ENCODE data around the gene AURKA.

AURKA gene

GRCh38 chr20:56389807-56390206 lies 2.2 kb downstream of the AURKA start:
- no peak for DNase-seq

DNA sequence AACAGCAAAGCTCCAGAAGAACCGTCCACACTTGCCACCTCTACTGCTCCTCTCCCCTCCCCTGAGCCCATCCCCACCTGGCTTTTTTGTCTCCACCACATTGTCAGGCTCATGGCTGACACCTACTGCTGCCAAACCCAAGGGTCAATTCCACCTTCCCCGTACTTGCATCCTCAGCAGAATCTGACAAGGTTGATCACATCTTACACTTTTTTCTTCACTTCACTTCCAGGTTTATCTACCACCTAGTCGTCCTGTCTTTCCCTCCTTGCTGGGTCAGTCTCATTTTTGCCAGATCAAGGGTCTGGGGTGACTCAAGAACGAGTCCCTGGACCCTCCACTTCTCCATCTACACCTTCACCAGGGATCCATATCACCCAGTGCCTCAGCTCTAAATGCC lies 3.1 kb downstream of the AURKA start:
- DNase-seq, result no peak

- DNase-seq, result no peak
These were observed 5.8 kb downstream of the AURKA start for GRCh38 chr20:56386219-56386618.

DNA sequence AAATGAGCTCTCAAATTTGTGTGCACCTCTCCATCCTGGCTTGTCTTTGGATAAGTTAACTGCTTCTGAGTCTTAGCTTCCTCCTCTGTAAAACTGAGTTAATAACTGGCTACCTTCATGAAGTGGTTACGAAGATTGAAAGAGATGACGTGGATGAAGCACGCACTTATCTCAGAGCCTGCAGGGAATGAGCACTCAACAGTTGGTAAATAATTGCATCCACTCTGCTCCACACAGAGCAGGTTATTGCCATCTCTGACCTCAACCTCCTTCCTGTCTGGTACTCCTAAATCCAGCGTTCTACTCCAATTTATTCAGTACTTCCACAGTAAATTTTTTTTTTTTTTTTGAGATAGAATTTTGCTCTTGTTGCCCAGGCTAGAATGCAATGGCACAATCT lies 6.9 kb downstream of the AURKA start:
- no peak for DNase-seq

DNA sequence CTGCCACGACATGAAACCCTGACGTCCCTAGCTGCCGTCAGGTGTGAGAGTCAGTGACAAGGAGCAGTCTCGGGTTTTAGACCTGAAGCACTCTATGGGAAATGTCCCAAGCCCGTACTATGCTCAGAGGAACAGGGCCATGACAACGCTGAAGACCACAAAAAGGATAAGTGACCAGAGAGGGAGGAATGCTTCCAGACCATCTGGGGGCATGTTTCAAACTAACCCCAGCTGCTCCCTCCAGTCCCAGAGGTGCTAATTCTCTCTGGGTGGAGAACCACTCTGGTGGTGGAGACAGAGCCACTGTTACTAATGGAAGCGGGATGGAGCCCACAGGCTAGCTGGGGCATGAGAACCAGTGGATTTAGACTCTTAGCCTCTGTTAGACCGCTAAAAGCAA lies 8.7 kb downstream of the AURKA start:
- DNase-seq, result no peak

GRCh38 chr20:56382696-56383095 lies 9.3 kb downstream of the AURKA start:
- no peak for DNase-seq

DNA sequence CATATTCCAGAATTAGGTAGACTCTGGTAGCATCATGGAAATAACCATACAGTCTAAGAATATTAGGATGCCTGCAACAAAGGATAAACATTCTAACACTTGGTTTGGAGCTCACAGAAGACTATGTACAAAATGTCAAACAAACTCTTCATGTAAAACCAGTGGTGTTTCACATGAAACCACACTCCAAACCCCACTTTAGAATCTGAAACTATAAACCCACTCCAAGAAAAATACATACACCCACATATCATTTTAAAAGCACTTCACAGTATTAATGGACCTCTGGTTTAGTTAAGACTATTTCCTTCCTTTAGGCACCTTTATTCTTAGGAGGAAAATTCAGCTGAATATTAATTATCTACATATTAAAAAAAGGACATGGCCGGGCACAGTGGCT lies 10.5 kb downstream of the AURKA start:
- DNase-seq, result no peak

DNA sequence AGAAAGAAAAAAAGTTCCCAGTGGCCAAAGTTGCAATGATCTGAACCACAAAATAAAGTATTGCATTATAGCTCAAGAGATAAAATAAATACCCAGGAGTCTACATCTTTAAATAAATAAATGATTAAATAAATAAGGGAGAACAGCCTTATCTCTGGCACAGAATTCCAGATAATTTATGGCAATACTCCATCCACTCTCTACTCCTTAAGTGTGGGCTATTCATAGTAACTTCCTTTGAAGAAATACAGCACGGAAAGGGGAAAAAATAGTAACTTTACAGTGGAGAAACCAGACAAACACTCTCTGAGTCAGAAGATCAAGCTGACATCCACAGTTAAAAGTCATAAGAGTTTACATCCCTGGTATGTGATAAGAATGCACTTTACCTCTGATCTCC lies 11.6 kb downstream of the AURKA start:
- DNase-seq, result no peak

- no peak for DNase-seq
These were observed 13.6 kb downstream of the AURKA start for GRCh38 chr20:56378386-56378785.

- no peak for DNase-seq
These were observed 15.7 kb downstream of the AURKA start for GRCh38 chr20:56376331-56376730.

DNA sequence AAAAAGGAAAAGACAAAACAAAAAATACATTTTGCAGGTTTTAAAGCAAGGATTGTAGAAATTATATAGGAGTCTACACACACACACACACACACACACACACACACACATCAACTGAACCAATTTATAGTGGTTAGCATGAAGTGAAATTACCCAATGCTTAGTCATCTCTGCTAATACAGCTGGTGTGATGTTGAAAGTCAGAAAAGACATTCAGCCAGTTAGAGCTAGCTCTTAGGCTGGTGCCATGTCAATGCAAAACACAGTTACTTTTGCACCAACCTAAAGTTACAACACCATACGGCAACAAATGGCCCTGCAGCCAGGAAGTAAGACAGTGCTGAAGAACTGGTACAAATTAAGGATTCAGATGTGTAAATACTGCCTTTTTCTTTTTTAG lies 18.1 kb downstream of the AURKA start:
- no peak for DNase-seq

DNA sequence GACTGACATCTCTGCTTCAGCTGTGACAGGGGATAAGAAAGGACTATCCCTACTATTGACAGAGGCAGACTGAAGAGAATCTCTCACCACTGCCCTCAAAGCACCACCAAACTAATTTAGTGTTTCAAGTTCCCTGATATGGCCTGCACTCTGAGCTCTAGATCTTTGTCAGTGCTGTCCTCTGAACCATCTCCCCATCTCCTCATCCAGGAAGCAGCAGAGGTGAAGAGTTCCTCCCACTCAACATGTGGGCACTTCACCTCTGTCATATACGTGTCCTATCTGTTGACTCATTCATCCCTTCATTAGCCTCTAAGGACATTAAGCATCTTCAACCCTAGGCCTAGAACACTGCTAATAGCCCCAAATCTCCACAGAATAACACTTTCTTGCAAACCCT lies 19.2 kb downstream of the AURKA start:
- DNase-seq, result no peak

- DNase-seq, result no peak
These were observed 20.0 kb downstream of the AURKA start for GRCh38 chr20:56371977-56372376.

GRCh38 chr20:56369179-56369578 lies 22.8 kb downstream of the AURKA start:
- no peak for DNase-seq

GRCh38 chr20:56368351-56369134 lies 23.5 kb downstream of the AURKA start:
- no peak for DNase-seq

GRCh38 chr20:56363491-56363890 lies 28.5 kb downstream of the AURKA start:
- DNase-seq, result no peak

- DNase-seq, result no peak
These were observed 29.1 kb downstream of the AURKA start for GRCh38 chr20:56362833-56363413.

GRCh38 chr20:56361900-56362299 lies 30.1 kb downstream of the AURKA start:
- no peak for DNase-seq

GRCh38 chr20:56360908-56361205 lies 31.2 kb downstream of the AURKA start:
- no peak for DNase-seq

- no peak for DNase-seq
These were observed 31.7 kb downstream of the AURKA start for GRCh38 chr20:56360133-56360907.

DNA sequence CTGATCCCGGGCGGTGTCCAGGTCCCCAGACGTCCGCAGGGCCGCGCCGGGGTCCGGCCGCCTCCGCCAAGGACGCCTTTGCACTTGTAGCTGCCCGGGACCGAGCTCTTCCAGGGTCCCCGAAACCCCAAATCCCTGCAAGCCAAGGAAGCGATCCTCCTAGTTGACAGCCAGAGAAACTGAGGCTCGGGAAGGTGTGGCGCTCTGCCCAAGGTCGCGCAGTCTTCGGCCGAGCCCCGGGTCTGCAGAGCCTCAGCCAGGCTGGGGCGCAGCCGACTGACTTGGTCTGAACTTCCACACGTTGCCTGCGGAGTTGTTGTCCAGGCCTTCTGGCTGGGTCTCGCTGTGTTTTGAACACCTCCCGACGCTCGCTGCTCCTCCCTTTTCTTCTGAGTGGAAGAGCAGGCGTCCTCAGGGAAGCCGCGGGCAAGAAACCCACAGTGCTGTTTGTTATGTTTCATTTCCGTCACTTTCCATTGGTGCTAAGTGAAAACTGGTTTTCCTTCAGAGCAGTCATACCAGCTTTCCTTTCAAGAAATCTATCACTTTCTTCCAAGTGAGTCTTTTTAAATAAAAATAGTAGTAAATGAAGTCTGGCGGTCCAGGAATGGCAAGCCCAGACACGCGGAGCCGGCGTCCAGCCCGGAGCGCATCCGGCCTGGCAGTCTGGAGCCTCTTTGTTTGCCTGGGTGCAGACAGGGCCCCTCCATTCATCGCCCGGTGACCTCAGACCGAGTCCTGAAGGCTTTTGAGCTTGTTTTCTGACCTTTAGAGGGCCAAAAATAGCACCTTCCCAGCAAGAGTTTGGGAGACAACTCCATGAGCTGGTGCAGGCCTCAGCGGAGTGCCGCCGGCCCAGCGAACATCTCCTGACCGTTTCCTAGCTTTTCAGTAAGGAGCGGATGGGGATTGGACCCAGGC lies 32.5 kb downstream of the AURKA start:
- no peak for DNase-seq

DNA sequence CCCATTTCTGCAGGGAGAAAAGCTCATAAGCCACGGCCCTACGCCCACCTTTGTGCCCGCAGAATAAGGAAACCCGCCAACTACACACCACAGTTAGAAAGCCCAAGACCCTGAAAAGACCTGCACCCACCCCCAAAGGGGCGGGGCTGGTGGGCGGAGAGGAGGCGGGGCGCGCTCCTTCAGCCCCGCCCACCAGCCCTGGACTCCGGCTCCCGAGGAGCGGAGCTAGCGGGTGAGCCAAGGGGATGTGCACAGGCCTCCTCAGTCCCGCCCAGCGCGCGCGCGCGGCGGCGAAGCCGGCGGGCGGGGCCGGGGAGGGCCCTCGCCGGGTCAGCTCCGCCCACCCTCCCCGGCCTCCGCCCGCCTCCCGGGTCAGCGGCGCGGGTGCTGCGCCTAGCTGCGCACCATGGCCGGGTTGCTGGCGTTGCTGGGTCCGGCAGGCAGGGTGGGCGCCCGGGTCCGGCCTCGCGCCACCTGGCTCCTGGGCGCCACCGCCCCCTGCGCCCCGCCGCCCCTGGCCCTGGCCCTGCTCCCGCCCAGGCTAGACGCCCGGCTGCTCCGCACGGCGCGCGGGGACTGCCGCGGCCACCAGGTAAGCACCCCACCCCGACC lies 33.3 kb downstream of the AURKA start, which contains the start of gene FAM210B:
FAM210B (plus strand) TSS at position 375 of the 612 bp plus-strand sequence; CDS start at position 407, 32 bp downstream.
- DNase-seq, result peak; percentile 79

DNA sequence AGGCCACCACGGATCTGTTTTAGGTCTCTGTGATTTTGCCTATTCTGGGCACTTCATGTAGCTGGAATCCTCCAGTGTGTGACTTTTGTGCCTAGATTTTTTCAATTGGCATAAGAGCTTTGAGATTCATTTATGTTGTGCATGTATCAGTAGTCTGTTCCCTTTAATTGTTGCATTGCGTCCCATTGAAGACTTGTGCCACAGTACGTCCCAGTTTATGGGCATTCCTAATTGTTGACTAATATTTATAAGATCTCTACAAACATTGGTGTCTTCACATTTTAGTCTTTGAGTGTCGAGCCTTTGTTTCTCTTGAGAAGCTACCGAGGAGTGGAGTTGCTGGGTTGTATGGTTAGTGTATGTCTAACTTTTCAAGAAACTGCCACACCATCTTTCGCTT lies 33.9 kb downstream of the AURKA start:
- no peak for DNase-seq
